ENCODE measurements around the gene NINJ1.

DNA sequence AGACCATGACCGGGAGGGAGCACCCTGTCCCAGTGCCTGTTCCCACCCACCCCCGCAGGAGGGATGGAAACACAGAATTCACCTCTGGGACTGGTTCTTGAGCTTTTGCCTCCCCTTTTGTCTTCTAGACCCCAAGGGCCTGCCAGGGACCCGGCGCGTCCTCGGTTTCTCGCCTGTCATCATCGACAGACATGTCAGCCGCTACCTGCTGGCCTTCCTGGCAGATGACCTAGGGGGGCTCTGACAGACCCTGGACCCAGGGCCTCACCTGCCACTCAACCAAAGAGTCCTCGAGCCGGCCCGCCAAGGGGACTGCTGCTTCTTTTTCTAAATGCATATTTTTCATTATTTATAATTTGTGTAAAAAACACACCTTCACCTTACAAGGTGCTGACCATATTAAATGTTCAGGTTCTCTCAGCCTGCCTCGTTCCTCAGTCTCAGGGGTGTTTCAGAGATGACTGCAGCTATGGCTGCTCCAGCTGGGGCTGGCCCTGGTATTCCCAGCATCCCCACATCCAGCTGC is 21.1 kb downstream of the NINJ1 start:
- TF ChIP-seq, protein P1, sequence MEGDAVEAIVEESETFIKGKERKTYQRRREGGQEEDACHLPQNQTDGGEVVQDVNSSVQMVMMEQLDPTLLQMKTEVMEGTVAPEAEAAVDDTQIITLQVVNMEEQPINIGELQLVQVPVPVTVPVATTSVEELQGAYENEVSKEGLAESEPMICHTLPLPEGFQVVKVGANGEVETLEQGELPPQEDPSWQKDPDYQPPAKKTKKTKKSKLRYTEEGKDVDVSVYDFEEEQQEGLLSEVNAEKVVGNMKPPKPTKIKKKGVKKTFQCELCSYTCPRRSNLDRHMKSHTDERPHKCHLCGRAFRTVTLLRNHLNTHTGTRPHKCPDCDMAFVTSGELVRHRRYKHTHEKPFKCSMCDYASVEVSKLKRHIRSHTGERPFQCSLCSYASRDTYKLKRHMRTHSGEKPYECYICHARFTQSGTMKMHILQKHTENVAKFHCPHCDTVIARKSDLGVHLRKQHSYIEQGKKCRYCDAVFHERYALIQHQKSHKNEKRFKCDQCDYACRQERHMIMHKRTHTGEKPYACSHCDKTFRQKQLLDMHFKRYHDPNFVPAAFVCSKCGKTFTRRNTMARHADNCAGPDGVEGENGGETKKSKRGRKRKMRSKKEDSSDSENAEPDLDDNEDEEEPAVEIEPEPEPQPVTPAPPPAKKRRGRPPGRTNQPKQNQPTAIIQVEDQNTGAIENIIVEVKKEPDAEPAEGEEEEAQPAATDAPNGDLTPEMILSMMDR (IDR thresholded peaks at IDR 0.05), result no peak
- TF ChIP-seq POLR2A (IDR thresholded peaks at IDR 0.05) (no peak), POLR2AphosphoS5 (IDR thresholded peaks at IDR 0.05) (no peak)
